ENCODE data around the gene HSH2D.

DNA sequence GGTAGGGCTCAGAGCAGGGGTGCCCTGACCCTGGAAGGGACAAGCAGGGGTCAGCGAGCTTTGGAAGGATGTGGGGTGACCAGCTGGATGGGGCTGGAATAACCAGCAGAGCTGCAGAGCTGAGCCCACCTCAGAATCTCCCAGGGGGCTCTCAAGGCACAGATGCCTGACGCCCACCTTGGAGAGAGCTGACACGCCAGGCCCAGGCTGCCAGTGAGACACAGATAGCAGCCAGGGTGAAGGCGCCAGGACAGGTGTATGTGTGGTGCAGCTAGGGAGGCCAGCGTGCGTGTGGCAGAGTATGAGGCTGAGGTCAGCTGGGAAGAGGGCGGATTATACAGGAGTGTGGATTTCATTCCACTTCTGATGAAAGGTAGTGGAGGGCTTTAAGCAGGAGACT is 63.2 kb downstream of the HSH2D start:
- TF ChIP-seq, protein P1, sequence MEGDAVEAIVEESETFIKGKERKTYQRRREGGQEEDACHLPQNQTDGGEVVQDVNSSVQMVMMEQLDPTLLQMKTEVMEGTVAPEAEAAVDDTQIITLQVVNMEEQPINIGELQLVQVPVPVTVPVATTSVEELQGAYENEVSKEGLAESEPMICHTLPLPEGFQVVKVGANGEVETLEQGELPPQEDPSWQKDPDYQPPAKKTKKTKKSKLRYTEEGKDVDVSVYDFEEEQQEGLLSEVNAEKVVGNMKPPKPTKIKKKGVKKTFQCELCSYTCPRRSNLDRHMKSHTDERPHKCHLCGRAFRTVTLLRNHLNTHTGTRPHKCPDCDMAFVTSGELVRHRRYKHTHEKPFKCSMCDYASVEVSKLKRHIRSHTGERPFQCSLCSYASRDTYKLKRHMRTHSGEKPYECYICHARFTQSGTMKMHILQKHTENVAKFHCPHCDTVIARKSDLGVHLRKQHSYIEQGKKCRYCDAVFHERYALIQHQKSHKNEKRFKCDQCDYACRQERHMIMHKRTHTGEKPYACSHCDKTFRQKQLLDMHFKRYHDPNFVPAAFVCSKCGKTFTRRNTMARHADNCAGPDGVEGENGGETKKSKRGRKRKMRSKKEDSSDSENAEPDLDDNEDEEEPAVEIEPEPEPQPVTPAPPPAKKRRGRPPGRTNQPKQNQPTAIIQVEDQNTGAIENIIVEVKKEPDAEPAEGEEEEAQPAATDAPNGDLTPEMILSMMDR (IDR thresholded peaks at IDR 0.05; ENCODE audit: low read depth, low read length) = no peak
- TF ChIP-seq POLR2A (IDR thresholded peaks at IDR 0.05; ENCODE audit: extremely low read depth, insufficient read length) (no peak), MAX (IDR thresholded peaks at IDR 0.05; ENCODE audit: low read depth, low read length) (no peak), MYC (IDR thresholded peaks at IDR 0.05; ENCODE audit: low read depth, low read length) (no peak)

Measured in NB4 (cell line).